MCF 10A (cell line): ENCODE results near the gene UBAC2. TPM values are rescaled to one million over a fixed set of nuclear protein-coding genes. Genes with fewer than 3 reads are reported as not detected.

ENCODE experiments used
- BruUV-seq: library from RNA; stranded (reverse); fragments of 400-500 nt; replicated peaks from 2 replicates; lab custom pipeline; 2021; lab: Mats Ljungman, UMichigan
- CTCF ChIA-PET: fragments of 300-600 bp; sonication (Branson Sonifier 250); formaldehyde crosslinking; extraction: SDS; loops from one replicate; lab custom pipeline; 2021; ENCODE audit warnings: antibody characterized with exemption, inconsistent platforms; lab: Yijun Ruan, JAX
- POLR2A ChIA-PET: fragments of 300-600, 350-650 bp; sonication (Branson Sonifier 250); formaldehyde crosslinking; extraction: SDS; loops from one replicate; lab custom pipeline; 2020; ENCODE audit warnings: antibody characterized with exemption, inconsistent platforms; lab: Yijun Ruan, JAX
- DNase-seq: peaks from one replicate; pipeline ENCODE4 v3.0.0-alpha.2; 2018; ENCODE audit not compliant: unreplicated experiment
- H3K27ac Mint-ChIP-seq: one replicate; pipeline ENCODE4 v1.8.0; 2022; ENCODE audit warnings: mild to moderate bottlenecking, low read depth, mixed read lengths; ENCODE audit not compliant: unreplicated experiment
- H3K27me3 Mint-ChIP-seq: one replicate; pipeline ENCODE4 v1.8.0; 2022; ENCODE audit warnings: mixed read lengths; ENCODE audit not compliant: insufficient read depth, unreplicated experiment
- H3K36me3 Mint-ChIP-seq: one replicate; pipeline ENCODE4 v1.8.0; 2022; ENCODE audit warnings: mild to moderate bottlenecking, moderate library complexity, mixed read lengths; ENCODE audit not compliant: insufficient read depth, unreplicated experiment
- H3K4me1 Mint-ChIP-seq: one replicate; pipeline ENCODE4 v1.8.0; 2022; ENCODE audit warnings: mixed read lengths; ENCODE audit not compliant: insufficient read depth, unreplicated experiment
- H3K4me3 Mint-ChIP-seq: one replicate; pipeline ENCODE4 v1.8.0; 2022; ENCODE audit warnings: mild to moderate bottlenecking, moderate library complexity, mixed read lengths; ENCODE audit not compliant: unreplicated experiment
- H3K9me3 Mint-ChIP-seq: one replicate; pipeline ENCODE4 v1.8.0; 2022; ENCODE audit warnings: mixed read lengths; ENCODE audit not compliant: unreplicated experiment
- intact Hi-C: fragments of 100-400 bp; cut with micrococcal nuclease; formaldehyde crosslinking; loops from 2 replicates; pipeline ENCODE4 v1.14.1; 2022
- total RNA-seq: library from RNA; stranded (reverse); gene quantifications from 2 replicates; pipeline ENCODE4 v1.2.3, GENCODE V29; 2022
- TF ChIP-seq, protein P1 (sequence below): fragments of 200-600 bp; IDR thresholded peaks from one replicate; pipeline ENCODE4 v1.8.0; 2022; ENCODE audit warnings: antibody characterized with exemption, mild to moderate bottlenecking; ENCODE audit not compliant: unreplicated experiment

Gene UBAC2
- total RNA-seq, 1 experiment from 2014 or later, result 74.7 TPM

DNA sequence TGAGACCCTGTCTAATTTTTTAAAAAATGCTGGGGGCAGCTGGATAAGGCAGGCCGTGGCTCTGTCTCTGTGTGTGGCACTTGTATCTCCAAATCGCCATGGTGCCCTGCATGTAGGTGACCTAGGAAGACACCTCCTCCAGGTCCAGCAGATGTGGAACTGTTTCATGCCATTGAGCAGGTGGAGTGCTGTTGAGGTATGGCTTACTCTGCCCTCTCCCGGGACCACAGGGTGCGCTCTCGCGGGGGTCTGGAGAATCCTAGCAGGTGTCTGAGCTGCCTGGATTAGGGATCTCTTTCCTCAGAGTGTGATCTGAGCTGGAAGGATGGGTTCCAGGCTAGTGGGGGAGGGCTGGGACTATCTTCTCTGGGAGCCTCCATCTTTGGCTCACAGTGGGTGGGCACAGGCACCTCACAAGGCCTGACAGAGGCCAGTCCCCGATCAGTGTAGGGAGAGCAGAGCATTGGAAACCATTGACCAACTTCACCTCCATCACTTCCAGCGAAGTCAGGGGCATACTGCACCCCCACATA is 233.0 kb downstream of the UBAC2 start:
- TF ChIP-seq, protein P1, sequence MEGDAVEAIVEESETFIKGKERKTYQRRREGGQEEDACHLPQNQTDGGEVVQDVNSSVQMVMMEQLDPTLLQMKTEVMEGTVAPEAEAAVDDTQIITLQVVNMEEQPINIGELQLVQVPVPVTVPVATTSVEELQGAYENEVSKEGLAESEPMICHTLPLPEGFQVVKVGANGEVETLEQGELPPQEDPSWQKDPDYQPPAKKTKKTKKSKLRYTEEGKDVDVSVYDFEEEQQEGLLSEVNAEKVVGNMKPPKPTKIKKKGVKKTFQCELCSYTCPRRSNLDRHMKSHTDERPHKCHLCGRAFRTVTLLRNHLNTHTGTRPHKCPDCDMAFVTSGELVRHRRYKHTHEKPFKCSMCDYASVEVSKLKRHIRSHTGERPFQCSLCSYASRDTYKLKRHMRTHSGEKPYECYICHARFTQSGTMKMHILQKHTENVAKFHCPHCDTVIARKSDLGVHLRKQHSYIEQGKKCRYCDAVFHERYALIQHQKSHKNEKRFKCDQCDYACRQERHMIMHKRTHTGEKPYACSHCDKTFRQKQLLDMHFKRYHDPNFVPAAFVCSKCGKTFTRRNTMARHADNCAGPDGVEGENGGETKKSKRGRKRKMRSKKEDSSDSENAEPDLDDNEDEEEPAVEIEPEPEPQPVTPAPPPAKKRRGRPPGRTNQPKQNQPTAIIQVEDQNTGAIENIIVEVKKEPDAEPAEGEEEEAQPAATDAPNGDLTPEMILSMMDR, result no peak
- Mint-ChIP-seq H3K27me3 (peaks cover 5% of the 10 kb centered on the region), H3K9me3 (no peaks in the 10 kb centered on the region), H3K36me3 (peaks cover 6% of the 10 kb centered on the region), H3K27ac (no peak overlapping the region), H3K4me1 (peaks cover 18% of the 10 kb centered on the region), H3K4me3 (no peak overlapping the region)
- ChIA-PET CTCF (interaction anchor here (1.6 to 5.6 kb wide), 3 partner anchors 16 to 257 kb away, joined by 5 to 167 read pairs (median 66); no protein-coding TSS in a partner anchor), POLR2A (no interaction called here)
- no peak for DNase-seq
- intact Hi-C loops, result no loop called here
- no TSS peak for BruUV-seq

DNA sequence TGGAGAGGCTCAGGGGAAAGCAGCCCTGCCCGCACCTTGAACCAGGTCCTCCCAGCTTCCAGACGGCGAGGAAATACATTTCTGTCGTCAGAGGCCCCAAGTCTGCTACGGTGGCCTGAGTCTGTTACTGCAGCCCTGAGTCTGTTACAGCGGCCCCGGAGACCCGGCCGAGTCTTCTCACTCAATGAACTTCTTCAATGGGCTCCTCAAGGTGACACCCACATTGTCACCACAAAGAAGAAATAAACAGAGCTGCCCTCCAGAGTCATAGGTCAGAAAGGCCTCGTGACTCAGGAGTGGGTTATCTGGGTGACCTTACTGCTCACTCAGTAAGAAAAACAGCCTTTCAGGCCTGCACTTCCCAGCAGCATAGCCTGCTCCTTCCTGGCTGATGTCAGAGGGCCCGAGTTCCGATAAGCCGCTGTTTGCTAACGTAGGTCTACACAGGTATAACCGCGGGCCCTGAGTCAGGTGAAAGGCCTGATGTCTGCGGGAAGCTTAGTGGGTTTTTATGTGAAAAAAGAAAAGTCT is 233.7 kb downstream of the UBAC2 start:
- no peak overlapping the region for H3K4me3 Mint-ChIP-seq
- CTCF ChIA-PET, result interaction anchor here (0.6 to 5.6 kb wide), 6 partner anchors 8 to 258 kb away, joined by 3 to 167 read pairs (median 18); no protein-coding TSS in a partner anchor
- POLR2A ChIA-PET, result no interaction called here
- H3K36me3 Mint-ChIP-seq, result peaks cover 6% of the 10 kb centered on the region
- intact Hi-C loops, result no loop called here
- peaks cover 12% of the 10 kb centered on the region for H3K27me3 Mint-ChIP-seq
- H3K9me3 Mint-ChIP-seq, result no peaks in the 10 kb centered on the region
- H3K4me1 Mint-ChIP-seq, result peaks cover 18% of the 10 kb centered on the region
- DNase-seq, result no peak
- no peak overlapping the region for H3K27ac Mint-ChIP-seq
- TF ChIP-seq, protein P1, result no peak
- BruUV-seq, result no TSS peak

DNA sequence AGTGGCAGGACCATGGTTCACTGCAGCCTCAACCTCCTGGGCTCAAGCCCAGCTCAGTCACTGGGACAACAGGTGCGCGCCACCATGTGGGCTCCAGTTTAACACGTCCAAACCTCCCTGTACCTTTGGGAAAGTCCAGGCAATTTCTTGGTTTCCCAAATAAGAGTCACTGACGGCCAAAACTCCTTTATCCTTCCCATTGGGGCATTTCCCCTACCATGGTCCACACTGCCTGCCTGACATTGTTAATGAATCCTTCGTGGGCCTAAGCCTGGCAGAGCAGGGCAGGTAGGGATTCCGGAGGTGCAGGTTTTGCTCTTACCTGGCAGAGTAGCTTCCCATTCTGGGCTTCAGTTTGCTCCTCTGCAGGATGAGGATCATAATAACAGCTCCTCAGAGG is 234.5 kb downstream of the UBAC2 start:
- Mint-ChIP-seq H3K27me3 (peaks cover 19% of the 10 kb centered on the region), H3K36me3 (peaks cover 6% of the 10 kb centered on the region), H3K4me3 (no peak overlapping the region), H3K4me1 (peaks cover 18% of the 10 kb centered on the region), H3K9me3 (no peaks in the 10 kb centered on the region), H3K27ac (no peak overlapping the region)
- no peak for DNase-seq
- CTCF ChIA-PET, result interaction anchor here (0.5 to 5.6 kb wide), 28 partner anchors 9 to 715 kb away, joined by 3 to 167 read pairs (median 6); partner anchors contain the start of gene UBAC2
- BruUV-seq, result no TSS peak
- POLR2A ChIA-PET, result interaction anchor here (0.5 to 0.6 kb wide), 2 partner anchors 17 to 118 kb away, joined by 3 read pairs; no protein-coding TSS in a partner anchor
- intact Hi-C loops, result no loop called here
- TF ChIP-seq, protein P1, result no peak

DNA sequence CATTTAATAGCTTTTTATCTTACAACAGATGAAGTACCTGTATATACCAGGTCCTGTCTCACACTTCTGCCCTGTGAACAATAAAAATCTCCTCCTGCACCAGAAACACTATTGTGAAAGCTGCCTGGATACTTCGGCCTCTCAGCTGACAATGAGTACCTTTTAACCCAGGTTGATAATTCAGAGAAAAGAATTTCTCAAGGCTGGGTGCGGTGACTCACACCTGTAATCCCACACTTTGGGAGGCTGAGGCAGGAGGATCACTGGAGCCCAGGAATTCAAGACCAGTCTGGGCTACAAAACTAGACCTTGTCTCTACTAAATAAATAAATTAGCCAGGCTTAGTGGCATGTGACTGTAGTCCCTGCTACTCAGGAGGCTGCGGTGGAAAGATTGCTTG is 235.3 kb downstream of the UBAC2 start:
- Mint-ChIP-seq H3K27ac (no peak overlapping the region), H3K4me3 (no peak overlapping the region), H3K36me3 (peaks cover 6% of the 10 kb centered on the region), H3K4me1 (peaks cover 18% of the 10 kb centered on the region), H3K9me3 (no peaks in the 10 kb centered on the region), H3K27me3 (peaks cover 19% of the 10 kb centered on the region)
- ChIA-PET POLR2A (interaction anchor here (0.5 to 2.1 kb wide), 5 partner anchors 18 to 259 kb away, joined by 3 to 10 read pairs (median 3); no protein-coding TSS in a partner anchor), CTCF (interaction anchor here (0.5 to 5.6 kb wide), 64 partner anchors 9 to 915 kb away, joined by 3 to 167 read pairs (median 6); partner anchors contain the start of gene UBAC2)
- TF ChIP-seq, protein P1, result no peak
- BruUV-seq, result no TSS peak
- peak; percentile 8 for DNase-seq
- intact Hi-C loops, result loop anchor here (2.0 kb wide), 1 partner anchor 259 kb away; no protein-coding TSS in a partner anchor
